NT2/D1 (cell line): ENCODE measurements around the gene GPR162.

ENCODE experiments used
- DNase-seq: peaks from one replicate; pipeline ENCODE4 v3.0.0-alpha.2; 2011; ENCODE audit warnings: low read depth, low spot score
- H3K27me3 ChIP-seq: 2 replicates; pipeline ENCODE4 v1.6.0; 2011; ENCODE audit warnings: mild to moderate bottlenecking; ENCODE audit not compliant: insufficient read length, insufficient read depth
- H3K36me3 ChIP-seq: 2 replicates; pipeline ENCODE4 v1.6.1; 2011; ENCODE audit warnings: mild to moderate bottlenecking, low read length, mixed read lengths; ENCODE audit not compliant: insufficient read depth, insufficient read length
- H3K4me1 ChIP-seq: 2 replicates; pipeline ENCODE4 v1.5.1; 2011; ENCODE audit not compliant: insufficient read depth, insufficient read length
- H3K4me3 ChIP-seq: 2 replicates; pipeline ENCODE4 v1.5.1; 2011; ENCODE audit warnings: low read depth; ENCODE audit not compliant: insufficient read length
- H3K9ac ChIP-seq: 2 replicates; pipeline ENCODE4 v1.6.0; 2011; ENCODE audit warnings: low read depth; ENCODE audit not compliant: insufficient read length
- H3K9me3 ChIP-seq: 2 replicates; pipeline ENCODE4 v1.5.1; 2011; ENCODE audit warnings: mild to moderate bottlenecking, low read length; ENCODE audit not compliant: insufficient read depth
- SUZ12 ChIP-seq: IDR thresholded peaks from 2 replicates; pipeline ENCODE4 v1.6.1; 2011; ENCODE audit not compliant: insufficient read length, insufficient read depth; ENCODE audit errors: extremely low read depth
- YY1 ChIP-seq: IDR thresholded peaks from 2 replicates; pipeline ENCODE4 v1.6.1; 2011; ENCODE audit not compliant: insufficient read length, insufficient read depth
- ZNF274 ChIP-seq: IDR thresholded peaks from 2 replicates; pipeline ENCODE4 v1.6.1; 2011; ENCODE audit warnings: mild to moderate bottlenecking, low read depth, low read length

The GPR162 gene

DNA sequence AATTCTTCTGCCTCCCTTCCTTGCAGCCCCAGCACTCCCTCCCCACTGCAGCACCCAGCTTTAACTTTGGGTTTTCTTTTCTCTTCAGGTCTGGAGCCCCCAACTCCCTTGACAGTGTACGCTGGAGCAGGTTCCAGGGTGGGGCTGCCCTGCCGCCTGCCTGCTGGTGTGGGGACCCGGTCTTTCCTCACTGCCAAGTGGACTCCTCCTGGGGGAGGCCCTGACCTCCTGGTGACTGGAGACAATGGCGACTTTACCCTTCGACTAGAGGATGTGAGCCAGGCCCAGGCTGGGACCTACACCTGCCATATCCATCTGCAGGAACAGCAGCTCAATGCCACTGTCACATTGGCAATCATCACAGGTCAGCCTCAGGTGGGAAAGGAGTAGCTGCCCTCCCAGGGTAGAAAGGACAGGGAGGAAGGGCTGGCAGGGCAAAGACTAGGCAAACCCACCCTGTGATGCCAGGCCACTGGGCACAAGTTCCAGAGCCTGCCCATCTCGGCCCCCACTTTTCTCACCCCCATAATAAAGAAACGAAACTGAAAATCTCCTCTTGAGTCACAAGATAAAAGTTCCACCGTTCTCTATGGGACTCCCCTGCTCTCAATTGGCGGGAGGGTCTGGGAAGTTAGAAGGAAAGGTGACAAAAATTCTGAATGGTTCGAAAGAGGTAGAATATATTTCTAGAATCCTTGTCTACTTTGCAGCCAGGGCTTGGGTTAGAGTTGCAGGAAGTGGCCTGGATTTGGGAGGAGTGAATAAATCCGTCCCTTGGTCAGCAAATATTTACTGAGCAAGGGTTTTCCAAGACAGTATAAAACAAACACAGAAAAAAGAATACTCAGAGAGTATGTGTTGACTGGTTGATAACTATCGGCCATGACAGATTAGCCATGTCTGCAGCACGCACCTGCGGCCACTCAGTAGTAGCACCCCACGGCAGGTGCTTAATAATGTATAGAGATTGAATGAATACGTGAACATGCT is 46.1 kb upstream of the GPR162 start:
- H3K4me1 ChIP-seq: peaks cover 50% of the 10 kb centered on the region
- TF ChIP-seq YY1 (no peak), ZNF274 (no peak), SUZ12 (no peak)
- no peak overlapping the region for H3K4me3 ChIP-seq
- peaks cover 57% of the 10 kb centered on the region for H3K27me3 ChIP-seq
- H3K9me3 ChIP-seq: no peaks in the 10 kb centered on the region
- no peak overlapping the region for H3K9ac ChIP-seq
- H3K36me3 ChIP-seq: peaks cover 34% of the 10 kb centered on the region
- no peak for DNase-seq

DNA sequence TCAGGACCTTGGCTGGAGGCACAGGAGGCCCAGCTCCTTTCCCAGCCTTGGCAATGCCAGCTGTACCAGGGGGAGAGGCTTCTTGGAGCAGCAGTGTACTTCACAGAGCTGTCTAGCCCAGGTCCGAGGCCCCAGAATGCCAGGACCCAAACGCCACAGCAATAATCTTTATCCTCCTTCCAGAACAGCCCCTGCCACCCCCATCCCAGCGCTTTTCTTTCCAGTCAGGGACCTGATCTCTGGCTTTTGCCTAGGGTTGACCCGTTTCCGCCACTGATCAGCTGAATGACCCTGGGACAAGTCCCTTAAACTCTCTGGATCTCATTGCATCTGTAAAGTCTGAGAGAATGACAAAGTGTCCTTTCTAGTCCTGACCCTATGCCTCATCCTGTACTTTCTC is 44.2 kb upstream of the GPR162 start:
- Histone ChIP-seq H3K9me3 (no peaks in the 10 kb centered on the region), H3K27me3 (peaks cover 57% of the 10 kb centered on the region), H3K4me3 (no peak overlapping the region), H3K9ac (no peak overlapping the region), H3K4me1 (peaks cover 42% of the 10 kb centered on the region), H3K36me3 (peaks cover 19% of the 10 kb centered on the region)
- TF ChIP-seq SUZ12: no peak
- no peak for DNase-seq

DNA sequence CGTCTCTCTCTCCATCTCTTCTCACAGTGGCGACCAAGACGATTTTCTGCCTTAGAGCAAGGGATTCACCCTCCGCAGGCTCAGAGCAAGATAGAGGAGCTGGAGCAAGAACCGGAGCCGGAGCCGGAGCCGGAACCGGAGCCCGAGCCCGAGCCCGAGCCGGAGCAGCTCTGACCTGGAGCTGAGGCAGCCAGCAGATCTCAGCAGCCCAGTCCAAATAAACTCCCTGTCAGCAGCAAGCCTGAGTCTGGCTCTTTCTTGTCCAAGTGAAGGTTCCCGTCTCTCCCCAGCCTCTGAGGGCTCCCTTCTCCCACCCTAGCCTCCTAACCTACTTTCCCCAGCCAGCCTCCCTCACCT is 43.4 kb upstream of the GPR162 start:
- DNase-seq: no peak
- Histone ChIP-seq H3K4me3 (peak overlapping the region; percentile 44), H3K9ac (peak overlapping the region; percentile 73), H3K9me3 (no peaks in the 10 kb centered on the region), H3K4me1 (peaks cover 37% of the 10 kb centered on the region), H3K36me3 (peaks cover 19% of the 10 kb centered on the region), H3K27me3 (peaks cover 49% of the 10 kb centered on the region)
- no peak for TF ChIP-seq YY1
- no peak for TF ChIP-seq ZNF274
- TF ChIP-seq SUZ12: no peak

- Histone ChIP-seq H3K9me3 (no peaks in the 10 kb centered on the region), H3K36me3 (peaks cover 19% of the 10 kb centered on the region), H3K9ac (peak overlapping the region; percentile 73), H3K4me3 (peak overlapping the region; percentile 44), H3K4me1 (peaks cover 35% of the 10 kb centered on the region), H3K27me3 (peaks cover 43% of the 10 kb centered on the region)
- peak; percentile 100 for DNase-seq
- no peak for TF ChIP-seq SUZ12
- no peak for TF ChIP-seq ZNF274
- TF ChIP-seq YY1: no peak
Observed at GRCh38 chr12:6778574-6779550, 42.8 kb upstream of the GPR162 start.

- Histone ChIP-seq H3K4me3 (no peak overlapping the region), H3K9ac (peak overlapping the region; percentile 57), H3K9me3 (no peaks in the 10 kb centered on the region), H3K27me3 (peaks cover 33% of the 10 kb centered on the region), H3K36me3 (peaks cover 13% of the 10 kb centered on the region), H3K4me1 (peaks cover 34% of the 10 kb centered on the region)
- DNase-seq: no peak
- no peak for TF ChIP-seq SUZ12
- TF ChIP-seq ZNF274: no peak
Observed at GRCh38 chr12:6779708-6780432, 41.8 kb upstream of the GPR162 start.

DNA sequence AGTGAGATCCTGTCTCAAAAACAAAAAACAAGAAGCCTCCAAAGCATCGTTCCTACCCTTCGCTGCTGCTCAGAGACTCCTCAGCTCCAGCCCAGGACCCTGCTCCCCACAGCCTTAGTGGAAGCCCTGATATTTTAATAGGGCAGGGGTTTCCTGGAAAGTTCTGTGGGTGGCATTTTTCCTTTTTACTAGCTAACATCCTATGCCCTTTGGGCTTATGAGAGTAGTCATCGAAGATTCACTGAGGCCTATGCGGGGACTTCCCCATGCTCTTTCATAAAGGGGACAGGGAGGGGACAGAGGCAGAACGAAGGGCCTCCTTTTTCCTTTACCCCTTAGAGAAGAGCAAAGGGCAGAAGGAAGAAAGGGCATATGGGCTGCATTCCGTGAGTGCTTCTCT is 41.0 kb upstream of the GPR162 start:
- no peak for DNase-seq
- H3K9me3 ChIP-seq: no peaks in the 10 kb centered on the region
- peaks cover 37% of the 10 kb centered on the region for H3K4me1 ChIP-seq
- no peak overlapping the region for H3K4me3 ChIP-seq
- H3K36me3 ChIP-seq: peaks cover 8% of the 10 kb centered on the region
- no peak overlapping the region for H3K9ac ChIP-seq
- peaks cover 26% of the 10 kb centered on the region for H3K27me3 ChIP-seq
- TF ChIP-seq SUZ12 (no peak), ZNF274 (no peak), YY1 (no peak)
